Mesenteric fat pad (tissue), 1 donor: Measurements from ENCODE around the gene SFRP2. TPM values are rescaled to one million over a fixed set of nuclear protein-coding genes. Genes with fewer than 3 reads are reported as not detected.

Source experiments
- DNase-seq: peaks from one replicate; pipeline ENCODE4 v3.0.0-alpha.2; 2020; ENCODE audit warnings: low spot score
- long read RNA-seq: library from polyadenylated mRNA; unstranded; transcript quantifications from one replicate; pipeline ENCODE4 v2.0.0, GENCODE V29; 2020
- total RNA-seq: library from RNA; stranded (reverse); fragmentation: NEBNext Ultra II Directional; extraction: Animal tissue kit (Norgen Biotek cat#: 25700); gene quantifications from one replicate; pipeline ENCODE4 v1.2.1, GENCODE V29; 2021
- donor health status: DM: yes; HTN: yes; CAD: no.

SFRP2 gene, protein sequence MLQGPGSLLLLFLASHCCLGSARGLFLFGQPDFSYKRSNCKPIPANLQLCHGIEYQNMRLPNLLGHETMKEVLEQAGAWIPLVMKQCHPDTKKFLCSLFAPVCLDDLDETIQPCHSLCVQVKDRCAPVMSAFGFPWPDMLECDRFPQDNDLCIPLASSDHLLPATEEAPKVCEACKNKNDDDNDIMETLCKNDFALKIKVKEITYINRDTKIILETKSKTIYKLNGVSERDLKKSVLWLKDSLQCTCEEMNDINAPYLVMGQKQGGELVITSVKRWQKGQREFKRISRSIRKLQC
- total RNA-seq = 38.2 TPM
- long read RNA-seq, transcript SFRP2-201 (3 exons, 2,032 nt) = major isoform, 221 of 226 reads
- long read RNA-seq, partial matches to known transcripts = 5 of 226 reads
- long read RNA-seq, other reads (novel, unspliced or antisense) = 0 of 226 reads

DNA sequence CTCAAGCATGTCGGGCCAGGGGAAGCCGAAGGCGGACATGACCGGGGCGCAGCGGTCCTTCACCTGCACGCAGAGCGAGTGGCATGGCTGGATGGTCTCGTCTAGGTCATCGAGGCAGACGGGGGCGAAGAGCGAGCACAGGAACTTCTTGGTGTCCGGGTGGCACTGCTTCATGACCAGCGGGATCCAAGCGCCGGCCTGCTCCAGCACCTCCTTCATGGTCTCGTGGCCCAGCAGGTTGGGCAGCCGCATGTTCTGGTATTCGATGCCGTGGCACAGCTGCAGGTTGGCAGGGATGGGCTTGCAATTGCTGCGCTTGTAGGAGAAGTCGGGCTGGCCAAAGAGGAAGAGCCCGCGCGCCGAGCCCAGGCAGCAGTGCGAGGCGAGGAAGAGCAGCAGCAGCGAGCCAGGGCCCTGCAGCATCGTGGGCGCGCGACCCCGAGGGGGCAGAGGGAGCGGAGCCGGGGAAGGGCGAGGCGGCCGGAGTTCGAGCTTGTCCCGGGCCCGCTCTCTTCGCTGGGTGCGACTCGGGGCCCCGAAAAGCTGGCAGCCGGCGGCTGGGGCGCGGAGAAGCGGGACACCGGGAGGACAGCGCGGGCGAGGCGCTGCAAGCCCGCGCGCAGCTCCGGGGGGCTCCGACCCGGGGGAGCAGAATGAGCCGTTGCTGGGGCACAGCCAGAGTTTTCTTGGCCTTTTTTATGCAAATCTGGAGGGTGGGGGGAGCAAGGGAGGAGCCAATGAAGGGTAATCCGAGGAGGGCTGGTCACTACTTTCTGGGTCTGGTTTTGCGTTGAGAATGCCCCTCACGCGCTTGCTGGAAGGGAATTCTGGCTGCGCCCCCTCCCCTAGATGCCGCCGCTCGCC lies at the start of gene SFRP2:
SFRP2 (minus strand) TSS at position 671 of the 864 bp plus-strand sequence; CDS start at position 423, 248 bp downstream.
- DNase-seq = no peak

DNA sequence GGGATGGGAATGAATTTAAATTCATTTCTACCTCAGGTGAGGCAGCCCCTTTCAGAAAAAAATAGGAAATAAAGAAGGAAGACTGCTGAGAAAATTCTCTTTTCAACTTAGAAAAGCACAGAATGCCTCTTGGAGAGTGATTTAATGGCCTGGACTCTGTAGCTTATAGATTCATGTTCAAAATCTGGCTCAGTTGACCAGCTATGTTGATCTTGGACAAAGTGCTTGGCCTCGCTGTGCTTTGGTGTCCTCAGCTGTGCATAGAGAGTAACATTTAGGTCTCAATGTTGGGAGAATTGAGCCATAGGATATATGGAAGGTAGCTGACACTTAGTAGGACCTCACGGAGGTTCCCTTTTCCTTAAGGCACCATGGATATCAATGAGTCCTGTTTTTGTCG lies 49.7 kb upstream of the SFRP2 start:
- no peak for DNase-seq

DNA sequence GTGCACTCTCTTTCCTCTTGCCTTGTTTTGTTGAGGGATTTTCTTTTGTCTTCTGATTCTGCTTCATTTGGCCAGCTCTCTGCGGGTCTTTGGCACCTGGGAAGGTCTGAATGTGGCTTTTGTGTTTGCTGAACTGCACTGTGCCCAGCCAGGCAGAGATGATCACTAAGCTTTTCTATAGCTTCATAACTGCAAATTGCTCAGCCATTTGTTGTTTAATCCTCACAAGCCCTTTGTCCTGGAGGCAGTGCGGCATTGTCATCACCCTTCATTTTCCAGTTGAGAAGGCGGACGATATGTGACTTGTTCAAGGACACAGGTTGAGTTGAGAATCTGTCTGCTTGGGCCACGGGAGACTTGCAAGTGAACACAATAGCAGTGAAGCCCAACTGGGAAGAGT lies 46.0 kb upstream of the SFRP2 start:
- DNase-seq = no peak

DNA sequence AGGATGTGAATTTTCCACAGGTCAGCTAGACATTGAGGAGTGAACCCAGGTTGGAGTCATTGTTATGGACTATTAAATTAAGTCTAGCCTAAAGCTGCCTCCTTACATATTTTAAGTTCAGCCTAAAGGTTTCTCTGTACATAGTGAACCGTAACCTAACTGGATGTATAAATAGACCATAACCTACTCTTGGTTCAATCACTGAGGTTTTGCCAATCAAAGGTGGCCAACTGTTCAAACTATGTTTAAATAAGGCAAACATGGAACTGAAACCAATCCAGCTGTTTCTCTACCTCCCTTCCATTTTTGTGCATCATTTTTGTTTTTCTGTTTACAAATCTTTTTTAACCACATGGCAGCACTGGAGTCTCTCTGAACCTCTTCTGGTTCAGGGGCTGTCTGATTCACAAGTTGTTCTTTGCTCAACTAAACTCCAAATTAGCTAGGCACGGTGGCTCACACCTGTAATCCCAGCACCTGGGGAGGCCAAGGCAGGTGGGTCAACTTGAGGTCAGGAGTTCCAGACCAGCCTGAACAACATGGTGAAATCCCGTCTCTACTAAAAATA lies 43.9 kb upstream of the SFRP2 start:
- DNase-seq = no peak

DNA sequence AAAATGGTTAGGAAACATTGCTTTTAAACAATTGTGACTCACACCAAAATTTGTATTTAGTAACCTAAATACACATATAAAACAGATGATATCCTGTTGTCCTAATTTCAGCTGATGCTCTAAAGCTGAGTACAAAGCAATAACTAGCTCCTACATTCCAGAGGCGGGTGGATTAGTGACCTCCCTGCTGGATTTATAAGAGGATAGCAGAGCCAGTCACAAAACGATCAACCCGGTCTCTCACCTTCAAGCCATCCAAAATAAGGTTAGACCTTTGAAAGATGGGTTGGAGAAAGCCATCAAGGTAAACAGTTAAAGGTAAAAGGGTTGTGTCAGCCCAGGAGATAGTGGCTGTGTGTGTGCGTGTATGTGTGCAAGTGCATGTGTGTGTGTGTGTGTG lies 43.2 kb upstream of the SFRP2 start:
- DNase-seq = no peak

DNA sequence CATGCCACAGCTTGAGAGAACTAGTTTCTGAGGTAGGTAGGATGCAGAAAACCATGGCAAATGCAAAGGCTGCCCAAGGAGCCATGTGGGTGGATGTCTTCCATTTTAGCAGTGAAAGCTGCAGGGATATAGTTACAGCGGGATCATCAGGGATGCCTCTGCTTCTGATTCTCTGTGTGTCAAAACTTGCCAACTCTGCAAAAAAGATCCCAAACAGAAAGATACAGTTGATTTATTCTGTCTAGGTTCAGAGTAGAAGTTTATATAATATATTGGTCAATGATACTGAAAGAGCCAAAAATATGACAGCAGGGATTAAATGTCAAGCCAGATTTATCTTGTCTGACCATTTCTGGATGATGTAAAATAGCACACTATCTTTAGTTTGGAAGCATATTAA lies 42.4 kb upstream of the SFRP2 start:
- DNase-seq = no peak

DNA sequence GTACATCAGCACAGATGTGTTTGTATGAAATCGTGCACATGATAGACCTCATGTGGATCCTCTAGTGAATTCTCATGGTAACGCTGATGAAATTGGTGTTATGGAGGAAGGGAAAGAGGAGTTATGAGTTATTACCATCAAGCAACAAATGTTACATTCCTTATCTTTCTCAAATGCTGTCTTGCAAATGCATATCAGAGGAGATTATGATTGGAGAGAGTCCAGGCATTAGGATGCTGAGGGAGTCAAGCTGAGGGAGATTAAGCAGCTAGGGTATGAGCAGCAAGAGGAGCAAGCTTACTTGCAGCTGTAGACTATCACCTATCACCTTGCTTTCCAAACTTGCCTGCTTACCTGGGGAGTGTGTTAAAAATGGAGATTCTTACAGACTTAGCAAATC lies 36.8 kb upstream of the SFRP2 start:
- no peak for DNase-seq

DNA sequence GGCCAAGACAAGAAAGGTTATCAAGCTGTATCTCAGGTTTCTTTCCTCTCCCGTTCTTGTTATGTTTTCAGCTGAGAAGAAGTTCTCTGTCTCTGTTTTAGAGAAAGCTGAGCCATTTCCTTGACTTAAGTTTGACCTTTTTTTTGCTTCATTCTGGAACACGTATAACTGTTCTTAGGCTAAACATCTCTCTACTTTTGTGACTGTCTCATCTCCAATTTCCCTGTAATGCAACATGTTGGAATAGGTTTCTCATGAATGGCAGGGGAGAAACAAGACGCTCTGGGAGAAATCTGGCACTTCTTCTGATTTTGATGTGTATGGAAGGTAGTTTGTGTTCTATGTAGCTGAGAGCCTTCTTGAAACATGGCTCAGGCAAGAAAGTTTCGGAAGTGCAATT lies 36.2 kb upstream of the SFRP2 start:
- no peak for DNase-seq

DNA sequence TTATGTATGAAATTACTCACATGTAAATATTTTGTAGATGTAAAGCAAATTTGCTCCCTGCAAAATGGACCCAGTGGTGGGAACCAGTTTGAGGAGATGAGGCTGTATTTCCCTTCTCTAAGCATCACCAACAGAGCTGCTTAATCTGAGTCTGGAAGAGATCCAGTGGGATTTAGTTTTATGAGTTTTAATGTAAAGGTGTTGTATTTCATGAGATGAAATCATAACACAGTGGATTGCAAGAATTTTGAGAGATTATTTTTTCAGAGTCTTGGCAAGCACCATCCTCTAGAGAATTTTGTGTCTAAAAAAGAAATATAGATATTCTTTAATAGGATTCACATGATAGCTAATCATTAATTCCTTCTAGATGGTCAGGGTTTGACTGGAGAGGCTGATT lies 35.6 kb upstream of the SFRP2 start:
- no peak for DNase-seq

DNA sequence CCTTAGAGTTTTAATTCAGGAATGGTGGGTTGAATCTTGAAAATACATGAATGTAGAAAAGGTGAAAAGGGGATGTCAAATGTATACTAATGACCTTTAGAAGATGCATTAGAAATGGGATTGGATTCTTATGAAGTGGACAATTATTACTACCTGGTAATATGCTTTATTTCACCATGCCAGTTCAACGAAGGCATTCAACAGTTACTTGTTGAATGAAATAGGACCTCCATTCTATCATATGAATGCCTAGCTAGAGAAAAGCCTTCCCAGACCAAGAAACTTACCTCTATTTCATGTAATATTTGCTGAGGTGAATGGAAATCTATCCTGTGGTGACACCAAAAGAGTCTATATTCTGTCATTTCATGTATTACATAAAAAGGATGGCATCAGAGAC lies 34.6 kb upstream of the SFRP2 start:
- no peak for DNase-seq

DNA sequence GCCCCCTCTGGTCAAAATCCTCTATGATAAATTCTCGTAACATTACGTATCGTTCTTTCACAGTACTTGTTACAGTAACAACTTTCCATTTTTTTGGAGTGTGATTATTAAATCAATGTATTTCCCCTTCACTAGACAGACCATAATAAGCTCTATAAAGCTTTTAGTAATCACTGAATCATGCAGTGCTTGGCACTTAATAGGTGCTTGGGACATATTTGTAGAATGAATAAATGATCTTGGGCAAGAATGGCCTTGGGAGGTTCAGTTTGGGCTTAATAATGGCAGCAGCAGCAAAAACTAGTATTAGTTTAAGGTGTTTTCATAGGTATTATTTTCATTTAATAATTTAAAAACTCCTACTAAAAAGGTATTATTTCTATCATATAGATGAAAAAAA lies 33.4 kb upstream of the SFRP2 start:
- no peak for DNase-seq

DNA sequence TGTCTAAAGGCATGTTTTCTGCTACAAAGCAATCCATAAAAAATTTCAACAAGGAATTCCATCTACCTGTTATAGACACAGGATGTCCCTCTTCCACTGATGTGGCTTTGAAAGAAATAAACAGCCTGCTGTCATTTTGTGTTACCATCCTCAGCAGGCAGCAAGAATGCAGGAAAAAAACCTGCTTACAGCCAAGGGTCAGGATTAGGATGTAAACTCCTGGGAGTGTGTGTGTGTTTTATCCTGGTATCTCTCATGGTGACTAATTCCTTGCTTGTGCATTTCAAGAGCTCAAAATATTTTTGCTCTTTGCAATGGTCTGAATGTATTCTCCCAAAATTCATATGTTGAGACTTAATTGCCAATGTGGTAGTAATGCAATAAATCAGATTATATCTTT lies 28.6 kb upstream of the SFRP2 start:
- DNase-seq = no peak

DNA sequence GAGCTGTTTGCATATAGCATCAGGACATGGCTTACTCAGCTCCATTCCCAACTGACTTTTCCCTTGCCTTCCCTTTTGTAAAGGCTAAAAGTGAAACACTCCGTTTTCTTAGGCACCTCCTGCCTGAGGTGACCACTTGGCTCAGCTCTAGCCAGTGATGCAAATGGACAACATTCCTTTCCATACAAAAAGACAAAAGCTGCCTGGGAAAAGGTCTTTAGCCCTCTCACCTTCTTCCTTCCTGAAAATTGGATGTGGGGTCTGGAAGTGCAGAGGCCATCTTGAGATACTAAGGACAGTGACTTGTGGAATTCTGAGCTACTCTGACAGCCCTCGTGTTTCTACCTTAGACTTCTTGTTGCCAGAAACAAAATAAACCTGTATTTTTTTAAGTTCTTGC lies 27.7 kb upstream of the SFRP2 start:
- no peak for DNase-seq

DNA sequence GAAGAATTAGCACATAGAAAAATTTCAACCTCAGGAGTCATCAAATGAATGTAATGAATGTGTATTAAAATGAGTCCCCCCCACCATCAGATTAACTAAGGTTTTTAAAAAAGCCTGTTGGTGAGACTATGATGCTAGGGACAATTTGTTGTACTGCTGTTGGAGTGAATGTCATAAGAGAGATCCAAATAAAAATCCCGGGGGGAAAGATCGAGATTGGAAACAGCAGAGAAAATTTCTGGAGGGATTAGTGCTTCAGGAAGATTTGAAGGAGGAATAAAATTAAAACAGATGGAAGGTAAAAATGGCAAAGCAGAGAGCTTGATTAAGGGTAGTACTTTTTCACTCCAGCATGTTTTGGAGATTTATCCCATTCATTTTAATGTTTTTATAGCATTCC lies 25.9 kb upstream of the SFRP2 start:
- no peak for DNase-seq

DNA sequence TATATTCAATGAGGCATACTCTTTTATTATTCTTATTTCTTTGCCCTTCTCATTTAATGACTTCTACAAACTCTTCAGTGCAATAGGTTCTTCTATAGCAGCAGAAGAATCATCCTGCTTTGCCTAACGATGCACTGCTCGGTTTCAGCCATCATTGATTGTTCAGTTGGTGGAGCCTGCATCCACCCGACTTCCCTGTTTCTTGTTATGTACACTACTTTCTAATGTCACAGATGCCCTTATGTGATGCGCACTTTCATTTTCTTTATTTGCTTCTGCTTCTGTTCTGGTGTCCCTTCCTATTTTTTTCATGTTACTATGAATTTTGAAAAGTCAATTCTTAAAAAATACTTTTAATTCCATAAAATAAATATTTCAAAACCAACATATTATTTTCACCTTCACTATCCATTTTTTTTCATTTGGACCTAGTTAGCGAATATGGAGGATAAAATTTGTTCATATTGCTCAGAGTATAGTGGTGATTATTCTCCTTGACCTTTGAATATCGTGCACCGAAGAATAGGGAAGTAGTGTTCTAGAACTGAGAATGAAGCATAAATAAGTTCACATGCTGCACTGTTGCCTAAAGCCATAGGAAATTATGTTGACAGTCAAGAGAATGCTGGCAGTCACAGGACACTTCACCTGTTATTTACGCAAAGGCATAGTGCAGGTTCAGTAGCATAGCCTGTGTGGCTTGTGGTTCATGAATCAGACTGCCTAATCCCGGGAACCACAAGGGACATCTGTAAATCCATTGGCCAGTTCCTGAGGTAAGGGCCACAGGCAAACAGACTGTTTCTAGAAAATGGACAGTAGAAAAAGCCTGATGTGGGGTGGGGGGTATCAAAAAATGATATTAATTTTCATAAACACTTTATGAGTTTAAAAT lies 21.3 kb upstream of the SFRP2 start:
- no peak for DNase-seq

DNA sequence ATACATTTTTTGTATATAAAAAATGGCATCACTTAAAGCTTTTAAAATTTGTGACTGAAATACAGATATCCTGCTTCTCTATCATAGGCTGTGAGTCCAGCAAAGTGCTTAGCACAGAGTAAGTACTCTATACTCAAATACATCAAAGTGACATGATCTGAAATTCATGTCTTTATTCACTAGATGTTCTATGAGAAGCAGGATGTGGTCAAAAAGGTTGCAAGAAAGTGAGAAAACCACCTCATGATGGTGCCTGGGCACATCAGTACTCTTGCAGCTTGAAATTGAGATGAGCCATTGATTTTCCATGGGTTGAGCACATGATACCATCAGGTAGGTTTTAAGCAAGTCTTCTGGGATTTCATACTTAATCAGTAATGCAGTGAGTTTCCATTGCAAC lies 20.4 kb upstream of the SFRP2 start:
- DNase-seq = no peak

DNA sequence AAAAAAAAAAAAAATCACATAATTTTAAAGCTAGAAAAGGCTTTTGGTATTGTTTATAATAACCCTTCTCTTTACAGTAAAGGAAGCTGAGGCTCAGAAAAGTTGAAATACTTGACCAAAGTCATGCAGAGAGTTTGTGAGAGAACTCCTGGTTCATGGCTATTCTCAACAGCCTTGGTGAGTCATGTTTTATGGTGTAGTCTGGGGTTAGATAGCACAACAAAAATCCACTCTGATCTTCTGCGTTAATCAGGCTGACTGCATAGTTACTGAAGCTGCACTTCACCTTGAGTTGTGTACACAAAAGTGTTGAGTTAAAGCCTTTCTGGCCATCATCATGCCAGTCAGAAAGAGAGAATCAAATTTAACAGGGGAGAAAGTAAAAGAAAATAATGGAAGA lies 19.3 kb upstream of the SFRP2 start:
- no peak for DNase-seq

DNA sequence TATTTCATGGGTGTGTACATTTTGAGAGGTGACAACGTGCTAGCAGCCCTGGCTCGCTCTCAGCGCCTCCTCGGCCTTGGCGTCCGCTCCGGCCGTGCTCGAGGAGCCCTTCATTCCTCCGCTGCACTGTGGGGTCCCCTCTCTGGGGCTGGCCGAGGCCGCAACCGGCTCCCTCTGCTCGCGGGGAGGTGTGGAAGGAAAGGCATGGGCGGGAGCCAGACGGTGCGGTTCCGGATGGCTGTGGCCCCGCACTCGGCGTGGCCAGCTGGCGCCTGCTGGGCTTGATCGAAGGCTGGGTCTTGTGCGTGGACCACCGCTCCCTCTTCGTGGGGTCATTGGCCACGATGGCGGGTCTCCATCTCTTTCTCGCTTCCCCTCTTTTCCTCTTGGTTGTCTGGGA lies 17.2 kb upstream of the SFRP2 start:
- DNase-seq = no peak

DNA sequence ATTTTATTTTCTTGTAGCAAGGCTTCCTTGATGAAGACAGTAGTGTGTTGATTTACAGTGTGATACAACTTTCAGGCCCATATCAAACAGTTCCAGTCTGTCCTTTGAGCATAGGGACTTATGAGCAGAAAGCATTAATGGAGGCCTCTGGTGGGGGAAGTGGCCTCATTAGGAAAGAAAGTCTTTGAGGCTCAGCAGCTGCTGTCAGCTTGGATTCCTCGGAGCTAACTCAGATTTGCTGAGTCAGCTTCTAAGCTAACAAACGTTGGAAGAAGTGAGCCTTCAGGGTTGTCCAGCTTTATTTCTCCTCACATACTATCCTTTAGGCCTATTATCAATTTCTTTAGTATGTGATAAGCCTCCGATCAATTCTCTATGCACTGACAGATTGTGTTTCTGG lies 15.8 kb upstream of the SFRP2 start:
- no peak for DNase-seq

DNA sequence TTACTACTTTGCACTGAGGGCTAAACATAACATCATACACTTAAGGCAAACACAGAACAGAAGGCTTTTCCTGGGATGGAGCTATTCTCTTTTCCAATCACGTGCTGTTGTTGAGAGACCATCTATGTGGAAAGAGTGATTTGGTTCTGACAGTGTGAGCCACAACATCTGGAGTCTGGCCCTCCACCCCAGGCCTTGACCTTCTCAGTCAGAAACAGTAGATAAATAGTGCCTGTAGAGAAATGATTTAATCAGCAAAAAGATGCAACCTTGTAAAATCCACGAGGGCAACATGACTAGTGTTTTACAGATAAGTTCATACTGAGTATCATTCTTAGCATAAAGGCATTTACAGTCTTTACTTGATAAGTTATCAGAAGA lies 10.8 kb upstream of the SFRP2 start:
- DNase-seq = no peak
